Fibroblast of lung (primary cell): ENCODE data around the gene METTL26. TPM values are rescaled to one million over a fixed set of nuclear protein-coding genes. Genes with fewer than 3 reads are reported as not detected.

Source experiments
- DNase-seq, 2 donors: peaks; one replicate each; pipeline versions ENCODE4 v3.0.0 to v3.0.0-alpha.2; 2010; ENCODE audit warnings: low read depth in 2 of 2
- H2AFZ ChIP-seq: 2 replicates; pipeline ENCODE4 v1.5.1; 2012; ENCODE audit warnings: low read length, control low read depth, inconsistent platforms
- H3K27ac ChIP-seq: 2 replicates; pipeline ENCODE4 v1.5.1; 2011; ENCODE audit warnings: low read length, control low read depth; ENCODE audit not compliant: insufficient read depth
- H3K27me3 ChIP-seq: 2 replicates; pipeline ENCODE4 v1.5.1; 2011; ENCODE audit warnings: mild to moderate bottlenecking, low read length; ENCODE audit not compliant: control insufficient read depth, insufficient read depth
- H3K36me3 ChIP-seq: 2 replicates; pipeline ENCODE4 v1.5.1; 2011; ENCODE audit warnings: low read length; ENCODE audit not compliant: control insufficient read depth, insufficient read depth
- H3K4me1 ChIP-seq: 2 replicates; pipeline ENCODE4 v1.5.1; 2011; ENCODE audit warnings: low read length; ENCODE audit not compliant: control insufficient read depth, insufficient read depth; ENCODE audit errors: extremely low read depth
- H3K4me2 ChIP-seq: 2 replicates; pipeline ENCODE4 v1.5.1; 2011; ENCODE audit warnings: low read length, control low read depth; ENCODE audit not compliant: insufficient read depth; ENCODE audit errors: extremely low read depth
- H3K4me3 ChIP-seq, 4 experiments: fragments of 200-600 bp in 1 of 4; sonication (generic) in 1 of 4; replicated peaks in 1 of 4; 2 replicates each; pipeline ENCODE4 v1.5.1; 2011 to 2016; ENCODE audit warnings: low read length in 4 of 4, low read depth in 3 of 4, mild to moderate bottlenecking in 3 of 4, control low read depth in 2 of 4, inconsistent platforms in 1 of 4, mixed read lengths in 1 of 4; ENCODE audit not compliant: insufficient read depth in 1 of 4; ENCODE audit errors: control extremely low read depth in 1 of 4
- H3K79me2 ChIP-seq: 2 replicates; pipeline ENCODE4 v1.5.1; 2012; ENCODE audit warnings: mild to moderate bottlenecking, low read length, inconsistent platforms; ENCODE audit not compliant: control insufficient read depth, insufficient read depth
- H3K9ac ChIP-seq: 2 replicates; pipeline ENCODE4 v1.5.1; 2011; ENCODE audit warnings: mild to moderate bottlenecking, low read length, control low read depth; ENCODE audit not compliant: insufficient read depth
- H3K9me3 ChIP-seq: 2 replicates; pipeline ENCODE4 v1.5.1; 2012; ENCODE audit warnings: low read depth, low read length; ENCODE audit not compliant: control insufficient read depth, insufficient read depth
- H4K20me1 ChIP-seq: 2 replicates; pipeline ENCODE4 v1.5.1; 2011; ENCODE audit warnings: low read length; ENCODE audit not compliant: control insufficient read depth, insufficient read depth; ENCODE audit errors: extremely low read depth
- EZH2 ChIP-seq: IDR thresholded peaks from 2 replicates; pipeline ENCODE4 v1.5.1; 2012; ENCODE audit warnings: low read length, control low read depth, mild to moderate bottlenecking; ENCODE audit errors: missing control alignments
- polyA plus RNA-seq, 2 donors: library from polyadenylated mRNA; depleted of rRNA in 1 of 2; stranded (reverse) in 1 of 2; unstranded in 1 of 2; fragments of >200 nt; gene quantifications; 2 replicates each; pipeline ENCODE4 v1.2.1, GENCODE V29; 2011 to 2012; ENCODE audit warnings: missing spikeins in 1 of 2
- total RNA-seq: library from RNA; depleted of rRNA; stranded (reverse); fragments of >200 nt; gene quantifications from 2 replicates; pipeline ENCODE4 v1.2.1, GENCODE V29; 2014
- TF ChIP-seq, protein P1 (sequence below), 2 donors: IDR thresholded peaks in 1 of 2; conservative IDR thresholded peaks in 1 of 2; 1 replicate in 1 of 2; 2 replicates in 1 of 2; pipeline ENCODE4 v1.5.1; 2011 to 2012; ENCODE audit warnings: low read length in 2 of 2, control low read depth in 1 of 2, inconsistent platforms in 1 of 2, low read depth in 1 of 2, mild to moderate bottlenecking in 1 of 2

METTL26 gene
- total and polyA plus RNA-seq, 2 donors (not counting 1 experiment from before 2014, with no cell fraction given): 39.2 to 71.7 TPM

GRCh38 chr16:609984-610383 lies 26.1 kb downstream of the METTL26 start:
- H3K9me3 ChIP-seq: no peaks in the 10 kb centered on the region
- no peaks in the 10 kb centered on the region for H3K79me2 ChIP-seq
- H3K4me1 ChIP-seq: no peaks in the 10 kb centered on the region
- no peaks in the 10 kb centered on the region for H4K20me1 ChIP-seq
- no peak for TF ChIP-seq EZH2
- TF ChIP-seq, protein P1, sequence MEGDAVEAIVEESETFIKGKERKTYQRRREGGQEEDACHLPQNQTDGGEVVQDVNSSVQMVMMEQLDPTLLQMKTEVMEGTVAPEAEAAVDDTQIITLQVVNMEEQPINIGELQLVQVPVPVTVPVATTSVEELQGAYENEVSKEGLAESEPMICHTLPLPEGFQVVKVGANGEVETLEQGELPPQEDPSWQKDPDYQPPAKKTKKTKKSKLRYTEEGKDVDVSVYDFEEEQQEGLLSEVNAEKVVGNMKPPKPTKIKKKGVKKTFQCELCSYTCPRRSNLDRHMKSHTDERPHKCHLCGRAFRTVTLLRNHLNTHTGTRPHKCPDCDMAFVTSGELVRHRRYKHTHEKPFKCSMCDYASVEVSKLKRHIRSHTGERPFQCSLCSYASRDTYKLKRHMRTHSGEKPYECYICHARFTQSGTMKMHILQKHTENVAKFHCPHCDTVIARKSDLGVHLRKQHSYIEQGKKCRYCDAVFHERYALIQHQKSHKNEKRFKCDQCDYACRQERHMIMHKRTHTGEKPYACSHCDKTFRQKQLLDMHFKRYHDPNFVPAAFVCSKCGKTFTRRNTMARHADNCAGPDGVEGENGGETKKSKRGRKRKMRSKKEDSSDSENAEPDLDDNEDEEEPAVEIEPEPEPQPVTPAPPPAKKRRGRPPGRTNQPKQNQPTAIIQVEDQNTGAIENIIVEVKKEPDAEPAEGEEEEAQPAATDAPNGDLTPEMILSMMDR (conservative IDR thresholded peaks at IDR 0.05 in 1 of 2, IDR thresholded peaks at IDR 0.05 in 1 of 2; ENCODE audit: low read depth in 1 of 2, low read length in 2 of 2): no peak
- no peak overlapping the region for H3K9ac ChIP-seq
- DNase-seq: no peak
- H3K36me3 ChIP-seq: no peaks in the 10 kb centered on the region
- no peak overlapping the region for H3K27ac ChIP-seq
- no peak overlapping the region for H3K4me3 ChIP-seq
- H3K4me2 ChIP-seq: no peak overlapping the region
- no peak overlapping the region for H2AFZ ChIP-seq
- no peaks in the 10 kb centered on the region for H3K27me3 ChIP-seq

- Histone ChIP-seq H3K9me3 (no peaks in the 10 kb centered on the region), H3K4me1 (no peaks in the 10 kb centered on the region), H4K20me1 (no peaks in the 10 kb centered on the region), H3K4me3 (no peak overlapping the region), H3K9ac (no peak overlapping the region), H3K27me3 (no peaks in the 10 kb centered on the region), H3K4me2 (no peak overlapping the region), H3K36me3 (no peaks in the 10 kb centered on the region), H3K79me2 (no peaks in the 10 kb centered on the region), H2AFZ (no peak overlapping the region), H3K27ac (no peak overlapping the region)
- no peak for DNase-seq
- TF ChIP-seq, protein P1 (conservative IDR thresholded peaks at IDR 0.05 in 1 of 2, IDR thresholded peaks at IDR 0.05 in 1 of 2; ENCODE audit: low read depth in 1 of 2, low read length in 2 of 2): no peak
- no peak for TF ChIP-seq EZH2
Measured at GRCh38 chr16:609316-609715, 26.8 kb downstream of the METTL26 start.

- Histone ChIP-seq H3K27ac (no peak overlapping the region), H2AFZ (no peak overlapping the region), H3K4me3 (no peak overlapping the region), H3K9me3 (no peaks in the 10 kb centered on the region), H3K79me2 (no peaks in the 10 kb centered on the region), H4K20me1 (no peaks in the 10 kb centered on the region), H3K36me3 (no peaks in the 10 kb centered on the region), H3K27me3 (no peaks in the 10 kb centered on the region), H3K4me1 (no peaks in the 10 kb centered on the region), H3K9ac (no peak overlapping the region), H3K4me2 (no peak overlapping the region)
- DNase-seq: no peak
- no peak for TF ChIP-seq EZH2
- TF ChIP-seq, protein P1 (conservative IDR thresholded peaks at IDR 0.05 in 1 of 2, IDR thresholded peaks at IDR 0.05 in 1 of 2; ENCODE audit: low read depth in 1 of 2, low read length in 2 of 2): no peak
Measured at GRCh38 chr16:608019-608418, 28.1 kb downstream of the METTL26 start.
